Neural cell (in vitro differentiated cells): ENCODE results near the gene F7. TPM values are rescaled to one million over a fixed set of nuclear protein-coding genes. Genes with fewer than 3 reads are reported as not detected.

Experiments
- H2AFZ ChIP-seq: fragments of 200-600, 300-800 bp; sonication (generic), shearing (Covaris generic); 2 replicates; pipeline ENCODE4 v1.6.0; 2014; ENCODE audit warnings: low read depth, mild to moderate bottlenecking, antibody characterized with exemption, low read length, moderate library complexity
- H3F3A ChIP-seq: fragments of 200-600 bp; shearing (Covaris generic); 2 replicates; pipeline ENCODE4 v1.6.1; 2016; ENCODE audit warnings: mild to moderate bottlenecking, moderate library complexity, mixed read lengths, antibody characterized with exemption, low read length; ENCODE audit not compliant: insufficient read depth, poor library complexity, severe bottlenecking
- H3K27ac ChIP-seq: fragments of 200-600, 300-800 bp; sonication (generic), shearing (Covaris generic); 2 replicates; pipeline ENCODE4 v1.5.1; 2014; ENCODE audit warnings: mild to moderate bottlenecking, low read length, moderate library complexity
- H3K27me3 ChIP-seq: fragments of 300-800, 200-600 bp; sonication (generic), shearing (Covaris generic); 2 replicates; pipeline ENCODE4 v1.6.0; 2014; ENCODE audit warnings: mild to moderate bottlenecking, low read depth, low read length, moderate library complexity; ENCODE audit not compliant: insufficient read depth
- H3K36me3 ChIP-seq: fragments of 300-800, 200-600 bp; sonication (generic), shearing (Covaris generic); 2 replicates; pipeline ENCODE4 v1.5.1; 2014; ENCODE audit warnings: mild to moderate bottlenecking, antibody characterized with exemption, low read length, moderate library complexity; ENCODE audit not compliant: insufficient read depth
- H3K4me2 ChIP-seq: fragments of 300-800, 200-600 bp; sonication (generic), shearing (Covaris generic); 2 replicates; pipeline ENCODE4 v1.6.0; 2014; ENCODE audit warnings: mild to moderate bottlenecking, low read length
- H3K4me3 ChIP-seq: fragments of 300-800, 200-600 bp; sonication (generic), shearing (Covaris generic); 2 replicates; pipeline ENCODE4 v1.5.1; 2014; ENCODE audit warnings: mild to moderate bottlenecking, low read length, moderate library complexity
- H3K79me2 ChIP-seq: fragments of 200-600 bp; shearing (Covaris generic); replicated peaks from 2 replicates; pipeline ENCODE4 v1.6.0; 2014; ENCODE audit warnings: mild to moderate bottlenecking, low read length, moderate library complexity; ENCODE audit not compliant: insufficient read depth
- H3K9ac ChIP-seq: fragments of 300-800, 200-600 bp; sonication (generic), shearing (Covaris generic); 2 replicates; pipeline ENCODE4 v1.6.1; 2016; ENCODE audit warnings: mild to moderate bottlenecking, low read length, mixed read lengths
- H3K9me2 ChIP-seq: fragments of 200-600 bp; shearing (Covaris generic); 2 replicates; pipeline ENCODE4 v1.6.1; 2016; ENCODE audit warnings: mild to moderate bottlenecking, low read length, mixed read lengths; ENCODE audit not compliant: insufficient read depth
- H3K9me3 ChIP-seq: fragments of 200-600, 300-800 bp; sonication (generic), shearing (Covaris generic); 2 replicates; pipeline ENCODE4 v1.6.1; 2016; ENCODE audit warnings: mild to moderate bottlenecking, mixed run types, low read length, moderate library complexity, mixed read lengths
- H4K20me1 ChIP-seq: fragments of 200-600 bp; shearing (Covaris generic); 2 replicates; pipeline ENCODE4 v1.6.1; 2016; ENCODE audit warnings: mild to moderate bottlenecking, mixed run types; ENCODE audit not compliant: insufficient read depth
- CTCF ChIP-seq: fragments of 450-650 bp; IDR thresholded peaks from 2 replicates; pipeline ENCODE4 v1.5.1; 2014; ENCODE audit warnings: antibody characterized with exemption, mild to moderate bottlenecking, moderate library complexity; ENCODE audit not compliant: poor library complexity, severe bottlenecking
- EP300 ChIP-seq: fragments of 450-650 bp; conservative IDR thresholded peaks from 2 replicates; pipeline ENCODE4 v1.6.1; 2014; ENCODE audit warnings: antibody characterized with exemption, mild to moderate bottlenecking, moderate library complexity; ENCODE audit not compliant: poor library complexity, severe bottlenecking
- EZH2 ChIP-seq: fragments of 200-600, 300-800 bp; shearing (Covaris generic), sonication (generic); IDR thresholded peaks from 2 replicates; pipeline ENCODE4 v1.6.1; 2014; ENCODE audit warnings: antibody characterized with exemption, low read length, borderline replicate concordance, mild to moderate bottlenecking; ENCODE audit not compliant: insufficient read depth, poor library complexity, severe bottlenecking
- MXI1 ChIP-seq: fragments of 450-650 bp; conservative IDR thresholded peaks from 2 replicates; pipeline ENCODE4 v1.6.1; 2014; ENCODE audit warnings: antibody characterized with exemption, mild to moderate bottlenecking; ENCODE audit not compliant: poor library complexity, severe bottlenecking
- POLR2AphosphoS5 ChIP-seq: IDR thresholded peaks from 2 replicates; pipeline ENCODE4 v1.6.1; 2012
- RAD21 ChIP-seq: fragments of 450-650 bp; conservative IDR thresholded peaks from 2 replicates; pipeline ENCODE4 v1.6.1; 2014; ENCODE audit warnings: antibody characterized with exemption, mild to moderate bottlenecking, moderate library complexity
- SMC3 ChIP-seq: fragments of 450-650 bp; conservative IDR thresholded peaks from 2 replicates; pipeline ENCODE4 v1.6.1; 2014; ENCODE audit warnings: antibody characterized with exemption, mild to moderate bottlenecking, moderate library complexity; ENCODE audit not compliant: poor library complexity
- TAF1 ChIP-seq: IDR thresholded peaks from 2 replicates; pipeline ENCODE4 v1.6.1; 2012; ENCODE audit warnings: low read depth
- polyA plus RNA-seq: library from polyadenylated mRNA; depleted of rRNA; stranded (reverse); fragments of >200 nt; gene quantifications from 2 replicates; pipeline ENCODE4 v1.2.3, GENCODE V29; 2014
- TF ChIP-seq, protein P1 (sequence below): IDR thresholded peaks from 2 replicates; pipeline ENCODE4 v1.6.1; 2012; ENCODE audit warnings: borderline replicate concordance

F7 gene
- polyA plus RNA-seq, 1 donor from 2014 or later: 0.32 TPM

DNA sequence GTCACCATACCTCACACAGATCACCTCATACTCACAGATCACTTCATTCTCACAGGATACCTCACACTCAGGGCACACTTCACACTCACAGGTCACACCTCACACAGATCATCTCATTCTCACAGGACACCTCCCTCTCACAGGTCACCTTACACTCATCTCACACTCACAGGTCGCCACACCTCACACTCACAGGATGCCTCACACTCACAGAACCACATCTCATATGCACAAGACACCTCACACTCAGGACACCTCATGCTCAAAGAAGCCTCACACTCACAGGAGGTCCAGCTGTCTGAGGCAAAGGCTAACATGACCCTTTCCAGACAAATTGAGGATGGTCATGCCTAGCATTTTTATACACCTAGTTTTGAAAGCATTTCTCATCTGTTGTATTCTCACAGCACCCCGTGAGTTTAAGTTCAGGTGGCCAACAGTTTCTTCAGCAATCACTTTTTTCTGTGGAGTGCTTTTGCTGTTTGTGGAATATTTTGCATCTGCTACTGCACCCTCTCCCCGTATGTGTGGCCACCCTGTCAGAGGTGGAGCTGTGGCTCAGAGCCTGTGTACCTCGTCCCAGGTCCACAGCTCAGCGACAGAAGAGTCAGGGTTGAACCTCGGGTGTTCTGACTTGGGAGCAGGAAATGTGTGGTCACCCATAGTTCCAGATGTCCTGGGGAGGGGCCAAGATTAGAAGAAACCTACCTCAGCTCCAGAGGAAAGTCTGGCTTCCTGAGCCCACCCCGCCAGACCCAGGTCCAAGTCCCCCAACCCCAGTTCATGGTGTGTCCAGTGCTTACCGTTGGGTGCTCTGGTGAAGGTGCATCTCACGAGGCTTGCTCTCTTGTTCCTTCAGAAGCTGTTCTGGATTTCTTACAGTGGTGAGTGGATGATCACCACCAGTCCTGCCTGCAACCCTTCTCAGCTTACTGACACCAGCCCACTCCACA lies 7.6 kb downstream of the F7 start:
- Histone ChIP-seq H4K20me1 (no peaks in the 10 kb centered on the region), H3K9me2 (no peaks in the 10 kb centered on the region), H3F3A (no peaks in the 10 kb centered on the region), H3K4me3 (no peak overlapping the region), H3K9ac (no peak overlapping the region), H3K27ac (no peak overlapping the region), H3K36me3 (no peaks in the 10 kb centered on the region), H3K9me3 (peaks cover 7% of the 10 kb centered on the region), H3K4me2 (no peak overlapping the region), H3K79me2 (no peaks in the 10 kb centered on the region), H3K27me3 (peaks cover 22% of the 10 kb centered on the region), H2AFZ (no peak overlapping the region)
- TF ChIP-seq POLR2AphosphoS5: no peak
- no peak for TF ChIP-seq SMC3
- TF ChIP-seq, protein P1, sequence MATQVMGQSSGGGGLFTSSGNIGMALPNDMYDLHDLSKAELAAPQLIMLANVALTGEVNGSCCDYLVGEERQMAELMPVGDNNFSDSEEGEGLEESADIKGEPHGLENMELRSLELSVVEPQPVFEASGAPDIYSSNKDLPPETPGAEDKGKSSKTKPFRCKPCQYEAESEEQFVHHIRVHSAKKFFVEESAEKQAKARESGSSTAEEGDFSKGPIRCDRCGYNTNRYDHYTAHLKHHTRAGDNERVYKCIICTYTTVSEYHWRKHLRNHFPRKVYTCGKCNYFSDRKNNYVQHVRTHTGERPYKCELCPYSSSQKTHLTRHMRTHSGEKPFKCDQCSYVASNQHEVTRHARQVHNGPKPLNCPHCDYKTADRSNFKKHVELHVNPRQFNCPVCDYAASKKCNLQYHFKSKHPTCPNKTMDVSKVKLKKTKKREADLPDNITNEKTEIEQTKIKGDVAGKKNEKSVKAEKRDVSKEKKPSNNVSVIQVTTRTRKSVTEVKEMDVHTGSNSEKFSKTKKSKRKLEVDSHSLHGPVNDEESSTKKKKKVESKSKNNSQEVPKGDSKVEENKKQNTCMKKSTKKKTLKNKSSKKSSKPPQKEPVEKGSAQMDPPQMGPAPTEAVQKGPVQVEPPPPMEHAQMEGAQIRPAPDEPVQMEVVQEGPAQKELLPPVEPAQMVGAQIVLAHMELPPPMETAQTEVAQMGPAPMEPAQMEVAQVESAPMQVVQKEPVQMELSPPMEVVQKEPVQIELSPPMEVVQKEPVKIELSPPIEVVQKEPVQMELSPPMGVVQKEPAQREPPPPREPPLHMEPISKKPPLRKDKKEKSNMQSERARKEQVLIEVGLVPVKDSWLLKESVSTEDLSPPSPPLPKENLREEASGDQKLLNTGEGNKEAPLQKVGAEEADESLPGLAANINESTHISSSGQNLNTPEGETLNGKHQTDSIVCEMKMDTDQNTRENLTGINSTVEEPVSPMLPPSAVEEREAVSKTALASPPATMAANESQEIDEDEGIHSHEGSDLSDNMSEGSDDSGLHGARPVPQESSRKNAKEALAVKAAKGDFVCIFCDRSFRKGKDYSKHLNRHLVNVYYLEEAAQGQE: no peak
- no peak for TF ChIP-seq CTCF
- no peak for TF ChIP-seq EP300
- TF ChIP-seq EZH2: no peak
- TF ChIP-seq MXI1: no peak
- TF ChIP-seq RAD21: no peak
- no peak for TF ChIP-seq TAF1

- no peaks in the 10 kb centered on the region for H3F3A ChIP-seq
- peaks cover 22% of the 10 kb centered on the region for H3K27me3 ChIP-seq
- no peaks in the 10 kb centered on the region for H4K20me1 ChIP-seq
- H2AFZ ChIP-seq: no peak overlapping the region
- peaks cover 7% of the 10 kb centered on the region for H3K9me3 ChIP-seq
- no peak overlapping the region for H3K4me3 ChIP-seq
- H3K27ac ChIP-seq: no peak overlapping the region
- no peak overlapping the region for H3K9ac ChIP-seq
- H3K4me2 ChIP-seq: no peak overlapping the region
- no peaks in the 10 kb centered on the region for H3K79me2 ChIP-seq
- TF ChIP-seq, protein P1: no peak
- TF ChIP-seq CTCF (no peak), EP300 (no peak), POLR2AphosphoS5 (no peak), TAF1 (no peak), RAD21 (no peak), MXI1 (no peak), SMC3 (no peak), EZH2 (no peak)
- no peaks in the 10 kb centered on the region for H3K9me2 ChIP-seq
- H3K36me3 ChIP-seq: no peaks in the 10 kb centered on the region
Observed at GRCh38 chr13:113113846-113114271, 8.3 kb downstream of the F7 start.
